OCI-M2 (cell line): Measurements from ENCODE around the gene SEMA4G.

Experiments used
- DNase-seq: peaks from one replicate; lab custom pipeline; 2025; ENCODE audit not compliant: unreplicated experiment; lab: John Stamatoyannopoulos, UW

Gene SEMA4G

GRCh38 chr10:101005869-101006567, 36.7 kb downstream of the SEMA4G start:
- no peak for DNase-seq

- DNase-seq = no peak
These were observed 37.3 kb downstream of the SEMA4G start for GRCh38 chr10:101006593-101007098.

GRCh38 chr10:101007099-101007711, 37.9 kb downstream of the SEMA4G start:
- DNase-seq = no peak

- no peak for DNase-seq
These were observed 38.9 kb downstream of the SEMA4G start for GRCh38 chr10:101007915-101008822.

- no peak for DNase-seq
These were observed 39.6 kb downstream of the SEMA4G start for GRCh38 chr10:101008823-101009423.

- no peak for DNase-seq
These were observed 41.0 kb downstream of the SEMA4G start for GRCh38 chr10:101010329-101010728.

GRCh38 chr10:101011517-101012423, 42.5 kb downstream of the SEMA4G start:
- DNase-seq = no peak

GRCh38 chr10:101012525-101013364, 43.4 kb downstream of the SEMA4G start:
- DNase-seq = peak; percentile 38

- no peak for DNase-seq
These were observed 44.1 kb downstream of the SEMA4G start for GRCh38 chr10:101013365-101013825.

- peak; percentile 68 for DNase-seq
These were observed 45.1 kb downstream of the SEMA4G start for GRCh38 chr10:101014230-101014884.

GRCh38 chr10:101014966-101015581, 45.8 kb downstream of the SEMA4G start:
- DNase-seq = no peak

GRCh38 chr10:101015582-101015973, 46.3 kb downstream of the SEMA4G start:
- no peak for DNase-seq

GRCh38 chr10:101016814-101017213, 47.5 kb downstream of the SEMA4G start:
- DNase-seq = no peak

GRCh38 chr10:101018118-101018599, 48.9 kb downstream of the SEMA4G start:
- DNase-seq = no peak

- DNase-seq = no peak
These were observed 49.5 kb downstream of the SEMA4G start for GRCh38 chr10:101018600-101019439.
